Measurements from ENCODE around the gene ARMH1.

GRCh38 chr1:44733784-44734183, 59.3 kb downstream of the ARMH1 start:
- TF ChIP-seq SP3 (tag by site-specific recombination; IDR thresholded peaks at IDR 0.05) (no peak), PRDM6 (tag by site-specific recombination; IDR thresholded peaks at IDR 0.05) (no peak), CTCF (tag by site-specific recombination; IDR thresholded peaks at IDR 0.05) (no peak), ZNF548 (tag by site-specific recombination; IDR thresholded peaks at IDR 0.05) (no peak), ZFP41 (tag by site-specific recombination; IDR thresholded peaks at IDR 0.05; ENCODE audit: borderline replicate concordance) (no peak), OVOL3 (tag by site-specific recombination; IDR thresholded peaks at IDR 0.05) (no peak)

Data from HEK293 (cell line).